ENCODE results near the gene RNF152.

DNA sequence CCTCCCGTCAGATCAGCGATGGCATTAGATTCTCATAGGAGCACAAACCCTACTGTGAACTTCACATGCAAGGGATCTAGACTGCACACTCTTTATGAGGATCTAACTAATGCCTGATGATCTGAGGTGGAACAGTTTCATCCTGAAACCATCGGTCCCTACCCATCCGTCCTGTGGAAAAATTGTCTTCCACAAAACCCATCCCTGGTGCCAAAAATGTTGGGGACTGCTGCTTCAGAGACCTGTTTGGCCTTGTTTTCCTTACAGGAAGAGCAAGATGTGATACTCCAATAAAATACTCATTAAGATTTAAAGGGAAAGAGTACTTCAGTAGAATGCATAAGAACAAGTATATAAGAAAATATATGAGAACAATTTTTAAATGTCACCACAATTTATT, 71.1 kb downstream of the RNF152 start:
- TF ChIP-seq, protein P1, sequence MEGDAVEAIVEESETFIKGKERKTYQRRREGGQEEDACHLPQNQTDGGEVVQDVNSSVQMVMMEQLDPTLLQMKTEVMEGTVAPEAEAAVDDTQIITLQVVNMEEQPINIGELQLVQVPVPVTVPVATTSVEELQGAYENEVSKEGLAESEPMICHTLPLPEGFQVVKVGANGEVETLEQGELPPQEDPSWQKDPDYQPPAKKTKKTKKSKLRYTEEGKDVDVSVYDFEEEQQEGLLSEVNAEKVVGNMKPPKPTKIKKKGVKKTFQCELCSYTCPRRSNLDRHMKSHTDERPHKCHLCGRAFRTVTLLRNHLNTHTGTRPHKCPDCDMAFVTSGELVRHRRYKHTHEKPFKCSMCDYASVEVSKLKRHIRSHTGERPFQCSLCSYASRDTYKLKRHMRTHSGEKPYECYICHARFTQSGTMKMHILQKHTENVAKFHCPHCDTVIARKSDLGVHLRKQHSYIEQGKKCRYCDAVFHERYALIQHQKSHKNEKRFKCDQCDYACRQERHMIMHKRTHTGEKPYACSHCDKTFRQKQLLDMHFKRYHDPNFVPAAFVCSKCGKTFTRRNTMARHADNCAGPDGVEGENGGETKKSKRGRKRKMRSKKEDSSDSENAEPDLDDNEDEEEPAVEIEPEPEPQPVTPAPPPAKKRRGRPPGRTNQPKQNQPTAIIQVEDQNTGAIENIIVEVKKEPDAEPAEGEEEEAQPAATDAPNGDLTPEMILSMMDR (conservative IDR thresholded peaks at IDR 0.05 in 1 of 2, IDR thresholded peaks at IDR 0.05 in 1 of 2; ENCODE audit: extremely low read depth in 1 of 2, insufficient read depth in 1 of 2, low read depth in 1 of 2, low read length in 2 of 2) = no peak
- TF ChIP-seq EZH2 (IDR thresholded peaks at IDR 0.05; ENCODE audit: borderline replicate concordance, low read length) = no peak

Measured in mammary epithelial cell (primary cell).